ENCODE results near the gene CCDC157. TPM values are rescaled to one million over a fixed set of nuclear protein-coding genes. Genes with fewer than 3 reads are reported as not detected.

CCDC157 gene
- polyA plus RNA-seq (ENCODE audit: insufficient read length in 4 of 4), result 1 to 10 TPM; 5.4 to 9.2 (median 7.3) TPM

- peak; percentile 75 to 89 (median 86) for DNase-seq (ENCODE audit: low read depth in 4 of 4, low spot score in 2 of 4)
These were observed at the start of gene CCDC157, which contains the start of gene SF3A1 for GRCh38 chr22:30356449-30357235. Gene CCDC157, plus strand, starts transcription at chr22:30357007. Its CDS starts 8,994 bp downstream, at chr22:30366001. Gene SF3A1, minus strand, starts transcription at chr22:30356894. Its CDS starts 102 bp downstream, at chr22:30356792.

DNA sequence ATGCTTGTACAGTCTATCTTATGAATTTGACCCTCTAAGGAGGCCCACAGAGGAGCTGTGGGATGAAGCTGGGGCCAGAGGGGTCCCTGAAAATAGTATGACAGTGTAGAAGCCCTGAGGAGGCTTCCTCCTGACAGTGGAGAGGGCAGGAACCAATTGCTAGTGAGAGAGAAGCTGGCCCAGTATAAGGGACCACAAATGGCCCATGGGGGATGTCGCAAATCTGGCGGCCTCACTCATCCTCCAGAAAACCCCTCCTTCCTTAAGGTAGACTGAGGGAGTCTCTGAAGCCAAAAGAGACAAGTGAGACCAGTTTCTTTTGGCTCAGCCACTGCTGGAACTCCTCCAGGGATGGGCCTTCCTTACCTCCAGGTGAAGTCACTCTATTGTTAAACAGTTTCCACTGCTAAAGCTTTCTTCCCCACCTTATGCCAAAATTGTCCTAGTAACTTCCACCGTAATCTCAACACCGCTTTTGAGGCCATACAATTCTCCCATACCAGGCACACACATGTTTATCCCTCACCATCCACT is 49.7 kb upstream of the CCDC157 start:
- no peak for DNase-seq (ENCODE audit: low read depth in 4 of 4, low spot score in 2 of 4)

GRCh38 chr22:30308093-30308492 is 48.7 kb upstream of the CCDC157 start:
- DNase-seq (ENCODE audit: low read depth in 4 of 4, low spot score in 2 of 4), result no peak

GRCh38 chr22:30308518-30309230 is 48.1 kb upstream of the CCDC157 start:
- no peak for DNase-seq (ENCODE audit: low read depth in 4 of 4, low spot score in 2 of 4)

- no peak for DNase-seq (ENCODE audit: low read depth in 4 of 4, low spot score in 2 of 4)
These were observed 46.7 kb upstream of the CCDC157 start for GRCh38 chr22:30309951-30310741.

DNA sequence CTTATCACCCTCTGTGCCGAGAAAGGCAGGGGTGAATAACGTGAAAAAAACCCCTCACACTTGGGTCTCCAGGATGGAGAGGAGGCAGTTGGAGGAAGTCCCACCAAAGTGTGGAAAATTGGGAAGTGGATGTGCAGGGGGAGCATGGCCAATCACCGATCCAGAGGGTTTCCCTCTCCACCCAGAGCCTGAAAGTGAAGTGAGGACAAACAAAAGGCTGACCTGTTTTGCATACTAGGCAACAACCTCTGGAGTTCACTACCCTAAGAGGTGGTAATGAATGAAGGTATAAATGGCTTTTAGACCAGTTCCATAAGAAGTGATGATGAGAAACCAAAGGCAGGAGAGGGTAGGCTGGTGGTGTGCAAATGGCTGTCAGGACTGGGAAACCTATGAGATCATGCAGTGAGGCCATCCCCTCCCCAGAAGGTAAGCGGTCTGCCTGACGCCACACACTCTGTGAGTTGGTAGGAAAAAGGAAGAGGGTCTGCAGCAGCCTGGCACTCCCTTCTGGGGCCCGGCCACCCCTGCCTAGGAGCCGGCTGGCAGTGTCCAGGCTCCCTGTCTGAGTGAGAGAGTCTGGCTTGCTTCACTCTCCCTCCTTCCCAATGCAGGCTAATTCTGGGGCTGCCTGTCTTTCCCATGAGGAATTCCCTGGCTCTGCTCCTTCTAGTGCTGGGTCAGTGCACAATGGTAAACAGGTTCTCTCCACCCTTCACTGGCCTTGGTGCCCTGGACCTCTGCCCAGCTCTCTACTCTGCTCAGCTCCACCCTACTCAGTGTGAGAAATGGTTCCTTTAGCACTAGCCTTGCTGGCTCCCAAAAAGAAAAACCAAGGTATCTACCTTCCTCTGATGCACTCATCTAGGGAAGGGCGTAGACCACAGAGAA is 45.7 kb upstream of the CCDC157 start:
- no peak for DNase-seq (ENCODE audit: low read depth in 4 of 4, low spot score in 2 of 4)

GRCh38 chr22:30312053-30312452 is 44.8 kb upstream of the CCDC157 start:
- no peak for DNase-seq (ENCODE audit: low read depth in 4 of 4, low spot score in 2 of 4)

- DNase-seq (ENCODE audit: low read depth in 4 of 4, low spot score in 2 of 4), result no peak
These were observed 43.1 kb upstream of the CCDC157 start for GRCh38 chr22:30313527-30314363.

DNA sequence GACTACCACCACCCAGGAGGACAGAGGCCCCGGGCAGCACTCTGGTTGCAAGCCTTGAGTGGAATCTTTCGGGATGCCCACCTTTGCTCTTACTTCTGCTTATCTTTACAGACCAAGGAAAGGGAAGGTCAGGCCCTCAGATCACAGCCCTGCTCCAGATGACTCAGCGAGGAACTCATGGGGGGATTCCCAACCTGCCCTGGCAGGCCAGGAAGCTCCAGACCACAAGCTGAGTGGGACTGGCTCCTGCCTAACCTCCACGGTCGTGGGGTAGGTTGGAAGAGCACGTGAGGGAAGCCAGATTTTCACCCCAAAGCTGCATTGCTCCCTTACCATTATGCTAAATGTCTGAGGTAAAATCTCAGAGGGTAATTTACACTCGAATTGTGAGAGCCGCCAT is 41.9 kb upstream of the CCDC157 start:
- DNase-seq (ENCODE audit: low read depth in 4 of 4, low spot score in 2 of 4), result no peak

GRCh38 chr22:30315962-30316576 is 40.7 kb upstream of the CCDC157 start:
- DNase-seq (ENCODE audit: low read depth in 4 of 4, low spot score in 2 of 4), result no peak

GRCh38 chr22:30317778-30318177 is 39.0 kb upstream of the CCDC157 start:
- no peak for DNase-seq (ENCODE audit: low read depth in 4 of 4, low spot score in 2 of 4)

GRCh38 chr22:30318799-30319419 is 37.9 kb upstream of the CCDC157 start:
- DNase-seq (ENCODE audit: low read depth in 4 of 4, low spot score in 2 of 4), result no peak

DNA sequence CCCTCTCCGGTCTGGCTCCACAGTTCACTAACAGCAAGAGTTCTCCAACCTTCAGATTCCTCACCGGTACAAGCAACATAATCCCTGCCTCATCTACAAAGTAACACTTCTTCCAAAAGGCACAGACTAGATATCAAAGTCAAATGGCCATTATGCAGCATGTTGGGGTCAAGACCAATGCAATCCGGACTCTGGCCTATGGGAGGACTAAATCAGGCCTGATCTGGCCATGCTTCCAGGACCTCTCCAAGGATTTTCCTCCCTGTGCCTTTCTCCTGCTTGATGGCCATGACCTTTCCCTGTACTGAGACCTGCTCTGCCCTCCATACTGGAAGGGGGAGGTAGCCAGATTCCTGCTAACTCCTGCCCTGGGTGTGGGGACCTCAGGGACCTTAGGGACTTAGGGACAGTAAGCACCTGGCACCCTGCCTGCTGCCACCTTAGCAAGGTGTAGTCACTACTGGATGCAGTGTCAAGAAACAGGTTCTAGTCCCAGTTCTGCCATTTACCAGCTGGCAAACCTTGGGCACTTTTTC is 36.7 kb upstream of the CCDC157 start:
- DNase-seq (ENCODE audit: low read depth in 4 of 4, low spot score in 2 of 4), result no peak

DNA sequence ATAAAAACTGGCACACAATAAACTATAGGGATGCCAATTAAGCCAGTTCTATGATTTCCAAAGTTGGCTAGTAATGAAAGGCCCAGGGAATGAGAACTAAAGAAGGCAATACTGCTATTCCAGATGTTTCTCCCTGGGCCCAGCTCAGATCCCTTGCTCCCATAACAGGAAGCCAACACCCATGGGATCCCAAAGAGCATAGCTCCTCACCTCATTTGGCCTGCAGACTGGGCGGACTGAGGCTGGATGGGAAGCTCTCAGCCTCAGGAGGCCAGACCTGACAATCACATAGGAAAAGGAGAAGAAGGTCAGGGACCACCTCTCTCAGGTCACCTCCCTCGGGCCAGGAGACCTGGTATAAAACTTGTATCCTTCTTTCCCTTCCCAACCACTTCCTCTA is 35.3 kb upstream of the CCDC157 start:
- no peak for DNase-seq (ENCODE audit: low read depth in 4 of 4, low spot score in 2 of 4)

DNA sequence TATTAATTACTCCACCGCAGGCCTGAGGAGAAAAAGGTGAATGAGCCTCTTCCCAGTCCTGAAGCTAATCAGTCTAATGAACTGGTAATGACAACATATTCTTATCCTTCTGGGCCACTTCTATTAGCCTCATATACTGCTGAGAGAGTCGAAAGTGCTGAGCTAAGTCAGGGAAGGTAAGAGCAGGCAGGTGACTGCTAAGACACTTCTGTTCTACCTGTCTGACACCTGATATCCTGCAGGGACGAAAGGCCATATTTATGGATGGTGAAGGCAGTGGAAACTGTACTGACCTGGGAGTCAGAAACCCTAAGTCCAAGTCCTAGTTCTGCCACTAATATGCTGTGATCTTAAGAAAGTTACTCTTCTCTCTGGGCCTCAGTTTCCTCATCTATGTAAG is 33.6 kb upstream of the CCDC157 start:
- no peak for DNase-seq (ENCODE audit: low read depth in 4 of 4, low spot score in 2 of 4)

- no peak for DNase-seq (ENCODE audit: low read depth in 4 of 4, low spot score in 2 of 4)
These were observed 32.6 kb upstream of the CCDC157 start for GRCh38 chr22:30324014-30324730.

- DNase-seq (ENCODE audit: low read depth in 4 of 4, low spot score in 2 of 4), result no peak
These were observed 31.6 kb upstream of the CCDC157 start for GRCh38 chr22:30325065-30325720.

All from left renal cortex interstitium (tissue), 4 donors.